MM.1S (cell line): Measurements from ENCODE around the gene COPG2.
"Not testable (repeated sequence)": the region's sequence is repeated elsewhere in the genome, so short reads cannot be mapped to it uniquely, and the experiment has no call there.

Source experiments
- DNase-seq: peaks from one replicate; pipeline ENCODE4 v3.0.0-alpha.2; 2015
- H2AFZ ChIP-seq: fragments of 300-600 bp; sonication (generic); 2 replicates; pipeline ENCODE4 v1.6.0; 2016; ENCODE audit warnings: antibody characterized with exemption, low read length
- H3F3A ChIP-seq: fragments of 300-600 bp; sonication (generic); 2 replicates; pipeline ENCODE4 v1.6.1; 2016; ENCODE audit warnings: mild to moderate bottlenecking, antibody characterized with exemption, low read length, moderate library complexity, mixed read lengths; ENCODE audit not compliant: insufficient read depth
- H3K27ac ChIP-seq: fragments of 300-600 bp; sonication (generic); 2 replicates; pipeline ENCODE4 v1.5.1; 2016; ENCODE audit warnings: mild to moderate bottlenecking, low read length
- H3K27me3 ChIP-seq: fragments of 300-600 bp; sonication (generic); replicated peaks from 2 replicates; pipeline ENCODE4 v1.6.0; 2016; ENCODE audit warnings: low read length; ENCODE audit not compliant: insufficient read depth
- H3K36me3 ChIP-seq: fragments of 300-600 bp; sonication (generic); replicated peaks from 2 replicates; pipeline ENCODE4 v1.6.1; 2016; ENCODE audit warnings: mild to moderate bottlenecking, low read length, mixed read lengths; ENCODE audit not compliant: insufficient read depth
- H3K4me1 ChIP-seq: fragments of 300-600 bp; sonication (generic); 2 replicates; pipeline ENCODE4 v1.6.1; 2016; ENCODE audit warnings: low read length, mixed read lengths
- H3K4me2 ChIP-seq: fragments of 300-600 bp; sonication (generic); 2 replicates; pipeline ENCODE4 v1.6.0; 2016; ENCODE audit warnings: low read depth, low read length
- H3K4me3 ChIP-seq: fragments of 300-600 bp; sonication (generic); 2 replicates; pipeline ENCODE4 v1.5.1; 2016; ENCODE audit warnings: low read length, mixed read lengths
- H3K79me2 ChIP-seq: fragments of 300-600 bp; sonication (generic); 2 replicates; pipeline ENCODE4 v1.6.1; 2016; ENCODE audit warnings: mixed run types, low read length, mixed read lengths
- H3K9ac ChIP-seq: fragments of 300-600 bp; sonication (generic); 2 replicates; pipeline ENCODE4 v1.6.1; 2016; ENCODE audit warnings: low read length, mixed read lengths
- H3K9me2 ChIP-seq: fragments of 300-600 bp; sonication (generic); replicated peaks from 2 replicates; pipeline ENCODE4 v1.6.1; 2016; ENCODE audit warnings: mild to moderate bottlenecking, low read length, mixed read lengths; ENCODE audit not compliant: insufficient read depth
- H3K9me3 ChIP-seq: fragments of 300-600 bp; sonication (generic); replicated peaks from 2 replicates; pipeline ENCODE4 v1.6.1; 2016; ENCODE audit warnings: mild to moderate bottlenecking, low read length, mixed read lengths; ENCODE audit not compliant: insufficient read depth
- H4K20me1 ChIP-seq: fragments of 300-600 bp; sonication (generic); 2 replicates; pipeline ENCODE4 v1.6.1; 2016; ENCODE audit warnings: mild to moderate bottlenecking, low read length, moderate library complexity, mixed read lengths; ENCODE audit not compliant: insufficient read depth
- EZH2 ChIP-seq: fragments of 300-600 bp; sonication (generic); optimal IDR thresholded peaks from 2 replicates; pipeline ENCODE3; 2017; ENCODE audit warnings: low read depth, mild to moderate bottlenecking, antibody characterized with exemption, low read length, mixed read lengths
- EZH2phosphoT487 ChIP-seq: fragments of 300-600 bp; sonication (generic); IDR thresholded peaks from 2 replicates; pipeline ENCODE4 v1.6.1; 2018; ENCODE audit warnings: antibody characterized with exemption, low read length
- TF ChIP-seq, protein P1 (sequence below): fragments of 300-600 bp; sonication (generic); IDR thresholded peaks from 2 replicates; pipeline ENCODE4 v1.5.1; 2016; ENCODE audit warnings: antibody characterized with exemption, low read length, mixed read lengths

COPG2 gene

DNA sequence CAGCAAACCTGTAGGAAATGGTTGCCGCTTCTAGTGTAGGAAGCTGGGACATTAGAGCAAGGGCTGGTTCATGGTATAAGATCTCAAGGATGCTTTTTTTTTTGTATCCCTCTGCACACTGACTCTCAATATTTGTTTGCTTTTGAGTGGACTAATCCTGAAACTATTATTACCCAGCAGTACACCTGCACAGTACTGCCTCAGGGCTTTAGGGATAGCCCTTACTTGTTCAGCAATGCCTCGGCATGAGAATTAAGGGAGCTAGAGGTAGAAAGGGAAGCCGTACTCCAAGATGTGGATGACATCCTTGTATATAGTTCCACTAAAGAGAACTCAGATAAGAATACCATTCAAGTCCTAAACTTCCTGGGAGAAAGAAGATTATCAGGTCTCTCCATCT, 70.5 kb downstream of the COPG2 start:
- H3K27me3 ChIP-seq, result no peaks in the 10 kb centered on the region
- H3K4me2 ChIP-seq, result no peak overlapping the region
- H4K20me1 ChIP-seq, result no peaks in the 10 kb centered on the region
- H3F3A ChIP-seq, result no peaks in the 10 kb centered on the region
- no peak for DNase-seq
- H3K4me1 ChIP-seq, result no peaks in the 10 kb centered on the region
- no peaks in the 10 kb centered on the region for H3K79me2 ChIP-seq
- H3K9me2 ChIP-seq, result no peaks in the 10 kb centered on the region
- H3K4me3 ChIP-seq, result no peak overlapping the region
- H3K36me3 ChIP-seq, result no peaks in the 10 kb centered on the region
- TF ChIP-seq EZH2phosphoT487 (no peak), EZH2 (no peak)
- TF ChIP-seq, protein P1, sequence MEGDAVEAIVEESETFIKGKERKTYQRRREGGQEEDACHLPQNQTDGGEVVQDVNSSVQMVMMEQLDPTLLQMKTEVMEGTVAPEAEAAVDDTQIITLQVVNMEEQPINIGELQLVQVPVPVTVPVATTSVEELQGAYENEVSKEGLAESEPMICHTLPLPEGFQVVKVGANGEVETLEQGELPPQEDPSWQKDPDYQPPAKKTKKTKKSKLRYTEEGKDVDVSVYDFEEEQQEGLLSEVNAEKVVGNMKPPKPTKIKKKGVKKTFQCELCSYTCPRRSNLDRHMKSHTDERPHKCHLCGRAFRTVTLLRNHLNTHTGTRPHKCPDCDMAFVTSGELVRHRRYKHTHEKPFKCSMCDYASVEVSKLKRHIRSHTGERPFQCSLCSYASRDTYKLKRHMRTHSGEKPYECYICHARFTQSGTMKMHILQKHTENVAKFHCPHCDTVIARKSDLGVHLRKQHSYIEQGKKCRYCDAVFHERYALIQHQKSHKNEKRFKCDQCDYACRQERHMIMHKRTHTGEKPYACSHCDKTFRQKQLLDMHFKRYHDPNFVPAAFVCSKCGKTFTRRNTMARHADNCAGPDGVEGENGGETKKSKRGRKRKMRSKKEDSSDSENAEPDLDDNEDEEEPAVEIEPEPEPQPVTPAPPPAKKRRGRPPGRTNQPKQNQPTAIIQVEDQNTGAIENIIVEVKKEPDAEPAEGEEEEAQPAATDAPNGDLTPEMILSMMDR, result no peak
- no peaks in the 10 kb centered on the region for H3K9me3 ChIP-seq
- no peak overlapping the region for H3K27ac ChIP-seq
- no peak overlapping the region for H2AFZ ChIP-seq
- H3K9ac ChIP-seq, result no peak overlapping the region

DNA sequence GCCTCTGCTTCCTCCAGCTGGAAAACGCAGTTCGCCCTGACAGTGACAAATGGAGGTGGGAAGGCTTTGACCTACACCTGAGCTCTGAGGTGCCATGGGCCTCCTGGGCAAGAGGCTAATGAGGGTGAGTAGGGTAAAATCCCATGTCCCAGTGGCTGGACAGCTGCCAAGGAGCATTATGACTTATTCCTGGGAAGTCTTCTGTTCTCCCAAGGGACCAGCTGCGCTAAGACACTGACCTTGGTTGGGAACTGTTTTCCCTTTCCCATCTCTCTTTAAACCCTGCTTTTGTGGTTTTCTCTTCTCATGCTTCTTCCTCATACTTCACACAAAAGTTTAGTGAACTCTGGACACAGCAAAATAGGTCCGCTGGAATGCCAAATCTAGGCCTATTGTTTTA, 72.6 kb downstream of the COPG2 start:
- no peak overlapping the region for H3K4me3 ChIP-seq
- H3K36me3 ChIP-seq, result no peaks in the 10 kb centered on the region
- no peaks in the 10 kb centered on the region for H3K9me3 ChIP-seq
- no peaks in the 10 kb centered on the region for H3K4me1 ChIP-seq
- H4K20me1 ChIP-seq, result no peaks in the 10 kb centered on the region
- H3K9ac ChIP-seq, result no peak overlapping the region
- no peak overlapping the region for H3K4me2 ChIP-seq
- no peaks in the 10 kb centered on the region for H3K9me2 ChIP-seq
- H2AFZ ChIP-seq, result no peak overlapping the region
- H3K27ac ChIP-seq, result no peak overlapping the region
- H3K27me3 ChIP-seq, result no peaks in the 10 kb centered on the region
- TF ChIP-seq EZH2phosphoT487 (no peak), EZH2 (no peak)
- TF ChIP-seq, protein P1, result no peak
- no peaks in the 10 kb centered on the region for H3K79me2 ChIP-seq
- no peaks in the 10 kb centered on the region for H3F3A ChIP-seq
- no peak for DNase-seq

DNA sequence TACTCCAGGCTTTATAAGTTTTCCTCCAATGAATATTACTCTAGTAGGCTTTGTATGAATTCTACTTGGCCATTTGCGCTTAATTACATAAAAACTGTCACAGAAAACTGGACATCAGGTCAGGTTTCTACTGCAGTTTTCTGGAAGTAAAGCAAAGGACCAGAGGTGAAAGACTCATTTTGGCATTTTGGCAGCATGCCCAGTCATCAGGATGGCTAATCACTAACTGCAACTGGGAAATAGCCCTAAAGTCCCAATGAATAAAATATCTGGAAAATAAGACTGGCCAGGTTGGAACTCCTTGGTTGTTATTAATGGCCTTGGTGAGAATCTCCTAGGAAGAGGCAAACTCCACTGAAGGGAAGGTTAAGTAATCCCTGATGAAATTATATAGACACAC, 75.5 kb downstream of the COPG2 start:
- Histone ChIP-seq H3K79me2 (no peaks in the 10 kb centered on the region), H3K4me2 (no peak overlapping the region), H3K9me2 (no peaks in the 10 kb centered on the region), H3K27me3 (no peaks in the 10 kb centered on the region), H3K4me1 (no peaks in the 10 kb centered on the region), H3F3A (no peaks in the 10 kb centered on the region), H3K4me3 (no peak overlapping the region), H2AFZ (no peak overlapping the region), H3K36me3 (no peaks in the 10 kb centered on the region), H3K9ac (no peak overlapping the region), H3K9me3 (no peaks in the 10 kb centered on the region), H4K20me1 (no peaks in the 10 kb centered on the region), H3K27ac (no peak overlapping the region)
- TF ChIP-seq EZH2 (no peak), EZH2phosphoT487 (no peak)
- TF ChIP-seq, protein P1, result no peak
- DNase-seq, result no peak

DNA sequence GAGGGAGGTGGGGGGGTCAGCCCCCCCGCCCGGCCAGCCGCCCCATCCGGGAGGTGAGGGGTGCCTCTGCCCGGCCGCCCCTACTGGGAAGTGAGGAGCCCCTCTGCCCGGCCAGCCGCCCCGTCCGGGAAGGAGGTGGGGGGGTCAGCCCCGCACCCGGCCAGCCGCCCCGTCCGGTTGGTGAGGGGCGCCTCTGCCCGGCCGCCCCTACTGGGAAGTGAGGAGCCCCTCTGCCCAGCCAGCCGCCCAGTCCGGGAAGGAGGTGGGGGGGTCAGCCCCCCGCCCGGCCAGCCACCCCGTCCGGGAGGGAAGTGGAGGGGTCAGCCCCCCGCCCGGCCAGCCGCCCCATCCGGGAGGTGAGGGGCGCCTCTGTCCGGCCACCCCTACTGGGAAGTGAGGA, 77.1 kb downstream of the COPG2 start:
- not testable (repeated sequence) for DNase-seq, H3K27me3 ChIP-seq, H3K36me3 ChIP-seq, H3K4me1 ChIP-seq, H3F3A ChIP-seq, H3K79me2 ChIP-seq, H3K9ac ChIP-seq, H3K9me2 ChIP-seq, H3K4me3 ChIP-seq, H3K9me3 ChIP-seq, H4K20me1 ChIP-seq, H3K27ac ChIP-seq, H3K4me2 ChIP-seq, H2AFZ ChIP-seq

DNA sequence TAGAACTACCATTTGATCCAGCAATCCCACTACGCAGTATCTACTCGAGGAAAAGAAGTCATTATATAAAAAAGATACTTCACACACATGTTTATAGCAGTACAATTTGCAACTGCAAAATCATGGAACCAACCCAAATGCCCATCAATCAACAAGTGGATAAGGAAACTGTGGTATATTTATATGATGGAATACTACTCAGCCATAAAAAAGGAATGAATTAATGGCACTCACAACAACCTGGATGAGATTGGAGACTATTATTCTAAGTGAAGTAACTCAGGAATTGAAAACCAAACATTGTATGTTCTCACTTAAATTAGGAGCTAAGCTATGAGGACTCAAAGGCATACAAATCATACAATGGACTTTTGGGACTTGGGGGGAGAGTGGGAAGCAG, 82.6 kb downstream of the COPG2 start:
- H3K4me3 ChIP-seq, H4K20me1 ChIP-seq, H3K9ac ChIP-seq, H3K9me3 ChIP-seq, H3K27ac ChIP-seq, DNase-seq, H3K36me3 ChIP-seq, H3K79me2 ChIP-seq, H2AFZ ChIP-seq, H3K9me2 ChIP-seq, H3K27me3 ChIP-seq, H3F3A ChIP-seq, H3K4me2 ChIP-seq, H3K4me1 ChIP-seq: not testable (repeated sequence)

DNA sequence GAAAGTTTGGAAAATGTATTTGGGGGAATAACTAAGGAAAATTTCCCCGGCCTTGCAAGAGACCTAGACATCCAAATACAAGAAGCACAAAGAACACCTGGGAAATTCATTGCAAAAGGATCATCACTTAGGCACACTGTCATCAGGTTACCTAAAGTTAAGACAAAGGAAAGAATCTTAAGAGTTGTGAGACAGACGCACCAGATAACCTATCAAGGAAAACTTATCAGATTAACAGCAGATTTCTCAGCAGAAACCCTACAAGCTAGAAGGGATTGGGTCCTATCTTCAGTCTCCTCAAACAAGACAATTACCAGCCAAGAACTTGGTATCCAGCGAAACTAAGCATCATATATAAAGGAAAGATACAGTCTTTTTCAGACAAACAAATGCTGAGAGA, 93.4 kb downstream of the COPG2 start:
- not testable (repeated sequence) for H3K36me3 ChIP-seq, H3K4me3 ChIP-seq, H2AFZ ChIP-seq, H3K79me2 ChIP-seq, H3K4me2 ChIP-seq, H3K9me3 ChIP-seq, H4K20me1 ChIP-seq, H3K27ac ChIP-seq, H3K4me1 ChIP-seq, H3K27me3 ChIP-seq, H3K9ac ChIP-seq, DNase-seq, H3F3A ChIP-seq, H3K9me2 ChIP-seq
